Activated gamma-delta T cell treated with Interleukin-2 at 50 U/mL for 16 hours (primary cell): Measurements from ENCODE around the gene ZNF526.

ENCODE experiments used
- DNase-seq: peaks from one replicate; pipeline ENCODE4 v3.0.0-alpha.2; 2020

ZNF526 gene

GRCh38 chr19:42225718-42226292, 5.7 kb downstream of the ZNF526 start:
- DNase-seq = no peak

GRCh38 chr19:42226886-42227285, 6.8 kb downstream of the ZNF526 start:
- DNase-seq = no peak

DNA sequence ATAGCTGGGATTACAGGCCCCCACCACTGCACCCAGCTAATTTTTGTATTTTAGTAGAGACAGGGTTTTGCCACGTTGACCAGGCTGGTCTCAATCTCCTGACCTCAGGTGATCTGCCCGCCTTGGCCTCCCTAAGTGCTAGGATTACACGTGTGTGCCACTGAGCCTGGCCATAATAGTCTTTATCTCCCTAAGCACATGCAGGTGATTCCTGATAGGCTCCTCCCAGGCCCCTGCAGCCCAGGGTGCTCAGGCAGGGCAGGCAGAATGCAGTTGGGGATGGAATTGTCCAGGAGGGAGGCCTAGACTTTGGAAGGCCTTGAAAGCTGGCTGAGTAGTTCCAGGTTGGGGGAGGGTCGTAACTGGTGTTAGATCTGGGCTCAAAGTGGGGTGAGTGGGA, 8.5 kb downstream of the ZNF526 start:
- no peak for DNase-seq

GRCh38 chr19:42229301-42229854, 9.3 kb downstream of the ZNF526 start:
- DNase-seq = no peak

DNA sequence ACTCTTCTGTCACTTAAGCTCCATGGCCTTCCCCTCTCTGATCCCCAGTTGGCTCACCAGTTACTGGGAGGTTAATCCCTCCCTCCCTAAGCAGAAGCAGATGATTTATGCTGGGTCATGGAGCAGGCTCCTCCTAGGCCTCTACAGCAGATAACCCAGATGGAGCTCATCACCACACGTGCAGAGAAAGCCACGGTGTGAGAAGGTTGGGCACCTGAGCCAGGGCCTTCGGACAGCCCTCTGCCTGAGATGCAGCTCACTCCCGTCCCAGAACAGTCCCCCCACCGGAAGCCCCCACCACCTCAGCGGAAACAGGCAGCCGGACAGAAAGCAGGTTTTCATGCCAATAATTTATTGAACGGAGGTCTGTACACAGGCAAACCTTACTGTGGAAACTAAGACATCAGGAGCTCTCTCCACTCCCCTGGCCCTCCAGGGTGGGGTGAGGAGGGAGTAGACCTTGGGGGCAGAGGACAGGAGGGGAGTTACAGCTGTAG, 9.8 kb downstream of the ZNF526 start:
- DNase-seq = no peak

DNA sequence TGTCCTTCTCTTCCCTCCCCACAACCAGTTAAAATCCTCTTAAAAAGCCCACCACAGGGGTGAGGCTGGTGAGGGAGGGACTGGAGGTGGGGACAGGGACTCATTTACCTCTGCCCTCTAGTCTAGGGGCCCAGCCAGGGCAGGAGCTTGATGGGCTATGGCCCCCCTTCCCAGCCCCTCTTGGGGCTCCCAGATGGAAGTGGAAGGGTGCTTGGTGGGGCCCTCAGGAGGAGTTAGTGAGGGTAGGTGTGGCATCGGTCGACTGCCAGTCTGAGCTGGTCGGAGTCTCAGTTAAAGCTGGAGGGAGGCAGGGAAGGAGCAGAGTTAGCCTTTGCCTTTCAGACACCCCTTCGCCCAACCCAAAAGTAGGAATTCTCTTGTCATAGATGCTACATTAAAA, 10.5 kb downstream of the ZNF526 start:
- no peak for DNase-seq

- no peak for DNase-seq
Measured at GRCh38 chr19:42232435-42232834, 12.3 kb downstream of the ZNF526 start.

DNA sequence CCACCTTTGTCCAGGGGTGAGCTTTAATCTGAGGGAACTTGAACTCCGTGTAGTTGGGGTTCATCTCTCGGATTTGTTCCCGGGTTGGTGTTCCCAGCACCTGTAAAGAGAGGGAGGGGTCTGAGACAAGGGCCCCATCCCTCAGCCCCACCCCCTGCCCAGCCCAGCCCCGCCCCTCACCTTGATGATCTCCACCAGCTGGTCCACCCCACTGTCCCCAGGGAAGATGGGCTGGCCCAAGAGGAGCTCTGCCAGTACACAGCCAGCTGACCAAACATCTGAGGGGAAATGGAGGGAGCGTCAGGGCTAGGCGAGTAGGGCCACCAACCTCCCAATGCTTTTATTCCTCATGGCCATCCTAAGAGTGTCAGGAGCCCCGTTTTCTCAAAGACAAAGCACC, 13.0 kb downstream of the ZNF526 start:
- no peak for DNase-seq

GRCh38 chr19:42233678-42234292, 13.7 kb downstream of the ZNF526 start:
- DNase-seq = no peak

DNA sequence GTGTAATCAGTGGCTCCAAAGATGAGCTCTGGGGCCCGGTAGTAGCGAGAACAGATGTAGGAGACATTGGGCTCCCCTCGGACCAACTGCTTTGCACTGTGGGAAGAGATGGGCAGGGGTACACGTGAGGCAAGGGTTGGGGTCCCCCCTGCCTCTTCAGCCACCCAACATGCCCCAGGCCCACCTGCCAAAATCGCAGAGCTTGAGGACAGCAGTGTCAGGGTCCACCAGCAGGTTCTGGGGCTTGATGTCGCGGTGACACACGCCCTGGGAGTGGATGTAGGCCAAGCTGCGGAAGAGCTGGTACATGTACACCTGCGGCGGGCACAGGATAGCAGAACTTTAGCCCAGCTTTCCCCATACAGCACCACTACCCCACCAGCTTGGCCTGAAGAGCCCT, 14.3 kb downstream of the ZNF526 start:
- DNase-seq = no peak

GRCh38 chr19:42235181-42235580, 15.1 kb downstream of the ZNF526 start:
- no peak for DNase-seq

DNA sequence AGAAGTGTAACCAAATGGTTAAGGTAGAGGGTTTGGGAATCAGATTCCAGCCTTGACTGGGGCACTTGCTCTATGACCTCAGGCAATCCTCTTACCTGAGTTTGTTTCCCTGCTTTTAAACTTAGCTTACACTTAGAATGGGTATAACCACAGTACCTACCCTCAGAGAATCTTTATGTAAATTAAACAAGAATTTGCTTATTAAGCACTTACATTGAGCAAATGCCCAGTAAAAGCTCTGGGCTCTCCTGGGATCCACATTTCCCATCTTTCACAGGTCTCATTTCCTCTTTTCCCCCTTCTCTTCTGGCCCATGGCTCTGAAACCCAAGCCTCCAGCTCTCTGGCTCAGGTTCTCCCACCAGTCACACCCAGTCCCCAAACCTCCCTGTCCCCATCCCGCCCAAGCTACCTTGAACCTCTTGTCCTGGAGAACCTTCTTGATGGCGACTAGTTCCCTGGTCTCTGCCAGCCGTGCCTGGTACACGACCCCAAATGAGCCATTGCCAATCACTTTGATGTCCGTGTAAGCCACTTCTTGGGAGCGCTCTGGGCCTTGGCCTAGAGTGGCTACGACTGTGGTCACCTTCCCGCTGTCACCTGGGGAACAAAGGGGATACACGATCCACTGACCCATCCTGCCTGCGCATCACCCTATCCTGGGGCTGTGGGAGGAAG, 19.6 kb downstream of the ZNF526 start:
- no peak for DNase-seq

DNA sequence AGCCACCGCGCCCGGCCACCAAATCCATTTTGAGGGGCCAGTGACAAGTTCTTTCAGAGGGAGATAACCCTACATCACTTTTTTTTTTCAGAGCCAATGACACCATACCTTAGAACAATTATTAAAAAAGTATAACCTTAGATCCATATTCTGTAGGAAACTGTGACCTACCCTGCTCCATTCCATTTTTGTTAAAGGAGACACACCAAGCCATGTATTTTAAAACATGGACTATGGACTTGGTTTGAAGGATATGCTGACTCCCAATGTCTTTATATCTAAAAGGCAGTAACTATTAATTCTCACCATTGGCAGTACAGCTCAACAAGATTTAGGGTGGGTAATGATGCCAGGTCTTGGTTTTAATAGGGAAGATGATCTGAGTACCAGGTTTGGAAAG, 21.2 kb downstream of the ZNF526 start:
- no peak for DNase-seq

- peak; percentile 31 for DNase-seq
Measured at GRCh38 chr19:42242069-42242511, 22.0 kb downstream of the ZNF526 start.

DNA sequence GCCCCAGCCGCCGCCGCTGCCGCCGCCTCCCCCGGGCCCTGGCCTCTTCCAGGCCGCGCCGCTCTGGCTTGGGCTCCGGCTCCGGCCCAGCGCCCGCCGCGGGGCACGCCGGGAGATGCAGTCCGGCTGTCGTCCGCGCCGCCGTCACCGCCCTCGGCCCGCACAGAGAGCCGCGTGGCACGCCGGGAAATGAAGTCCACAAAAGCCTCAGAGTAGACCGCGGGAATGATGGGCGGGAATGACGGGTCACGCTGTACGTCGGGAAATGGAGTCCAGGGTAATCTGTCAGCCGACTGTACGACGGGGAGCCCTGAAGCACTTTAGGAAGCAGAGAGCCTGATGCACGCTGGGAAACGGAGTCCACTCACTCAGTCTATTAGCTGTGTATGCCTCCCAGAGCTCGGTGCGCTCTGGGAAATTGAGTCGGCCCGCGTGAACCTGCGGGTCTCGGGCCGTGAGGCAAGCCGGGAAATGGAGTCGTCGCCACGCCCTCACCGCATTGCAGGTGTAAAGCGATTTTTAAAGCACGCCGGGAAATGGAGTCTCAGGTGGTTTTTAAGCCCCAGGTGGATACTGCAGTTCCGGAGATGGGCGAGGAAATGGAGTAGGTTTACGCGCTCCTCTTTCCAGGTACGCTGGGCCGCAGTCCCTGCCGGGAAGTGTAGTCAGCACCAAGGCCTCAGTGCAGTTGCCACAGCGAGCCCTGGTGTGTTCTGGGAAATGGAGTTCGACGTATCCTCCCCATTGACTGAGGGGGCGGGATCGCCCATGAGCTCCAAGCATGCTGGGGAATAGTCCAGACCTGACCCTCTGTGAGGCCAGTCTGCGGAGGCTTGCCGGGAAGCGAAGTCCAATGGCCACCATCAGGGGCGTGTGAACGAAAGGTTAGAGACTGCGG, 22.6 kb downstream of the ZNF526 start, which contains the start of gene GSK3A:
Gene GSK3A, minus strand, starts transcription at position 91 of the 898 bp plus-strand sequence. CDS start 137 bp downstream, outside the sequence.
- peak; percentile 94 for DNase-seq

- peak; percentile 87 for DNase-seq
Measured at GRCh38 chr19:42244347-42245220, 24.5 kb downstream of the ZNF526 start.

DNA sequence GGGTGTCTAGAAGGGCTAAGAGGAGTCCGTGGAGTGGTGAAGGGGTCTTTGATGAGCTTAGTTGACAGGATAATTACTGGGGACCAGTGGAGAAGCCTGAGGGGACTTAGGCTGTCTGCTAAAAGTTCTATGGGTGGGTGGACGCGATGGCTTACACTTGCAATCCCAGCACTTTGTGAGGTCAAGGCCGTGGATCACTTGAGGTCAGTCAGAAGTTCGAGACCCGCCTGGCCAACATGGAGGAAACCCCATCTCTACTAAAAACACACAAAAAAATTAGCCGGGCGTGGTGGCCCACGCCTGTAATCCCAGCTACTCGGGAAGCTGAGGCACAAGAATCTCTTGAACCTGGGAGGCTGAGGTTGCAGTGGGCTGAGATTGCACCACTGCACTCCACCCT, 25.1 kb downstream of the ZNF526 start:
- no peak for DNase-seq

GRCh38 chr19:42246143-42246921, 26.2 kb downstream of the ZNF526 start:
- no peak for DNase-seq

DNA sequence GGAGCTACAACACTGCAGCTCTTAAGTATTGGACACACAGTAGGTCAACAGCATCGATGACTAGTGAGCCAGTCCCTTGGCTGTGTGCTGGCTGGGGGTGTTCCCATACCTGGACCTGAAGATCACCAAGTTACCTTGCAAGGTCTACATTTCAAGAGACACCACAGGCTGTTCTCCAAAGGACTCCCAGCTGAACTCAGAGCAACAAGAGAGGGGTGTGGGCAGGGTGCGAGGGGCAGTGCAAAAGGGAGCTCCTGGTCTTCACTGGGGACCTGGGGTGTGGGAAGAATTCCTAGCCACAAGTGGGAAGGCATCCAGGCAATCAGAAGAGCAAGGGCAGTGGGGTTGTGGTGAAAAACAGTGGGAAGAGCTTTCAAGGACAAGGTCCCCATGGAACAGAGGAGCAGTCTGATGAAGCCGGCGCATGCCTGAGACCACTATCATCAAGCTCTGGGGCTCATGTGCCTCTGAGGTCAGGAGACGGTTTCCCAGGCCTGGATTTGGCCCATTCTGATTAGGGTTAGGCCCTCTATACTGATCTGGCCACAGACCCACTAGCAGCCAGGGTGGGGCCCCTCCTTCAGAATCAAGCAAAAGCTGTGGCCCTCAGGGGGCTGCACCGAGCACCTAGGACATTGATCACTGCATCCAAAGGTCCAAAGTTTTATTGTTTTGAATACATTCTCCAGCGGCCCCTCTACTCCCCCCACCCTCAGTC, 27.0 kb downstream of the ZNF526 start:
- no peak for DNase-seq

GRCh38 chr19:42247640-42248199, 27.6 kb downstream of the ZNF526 start:
- no peak for DNase-seq
